Measurements from ENCODE around the gene KLK2.

The KLK2 gene

GRCh38 chr19:50851620-50852019 is 21.6 kb upstream of the KLK2 start:
- no peak for DNase-seq

GRCh38 chr19:50854636-50855410 is 18.4 kb upstream of the KLK2 start, which contains the start of gene KLK3:
Gene KLK3 (plus strand): TSS chr19:50854915. CDS start chr19:50854956, 41 bp downstream.
- no peak for DNase-seq

GRCh38 chr19:50857366-50857765 is 15.9 kb upstream of the KLK2 start:
- DNase-seq: no peak

- DNase-seq: no peak
These were observed 14.4 kb upstream of the KLK2 start for GRCh38 chr19:50858886-50859285.

- no peak for DNase-seq
These were observed 13.4 kb upstream of the KLK2 start for GRCh38 chr19:50859849-50860248.

DNA sequence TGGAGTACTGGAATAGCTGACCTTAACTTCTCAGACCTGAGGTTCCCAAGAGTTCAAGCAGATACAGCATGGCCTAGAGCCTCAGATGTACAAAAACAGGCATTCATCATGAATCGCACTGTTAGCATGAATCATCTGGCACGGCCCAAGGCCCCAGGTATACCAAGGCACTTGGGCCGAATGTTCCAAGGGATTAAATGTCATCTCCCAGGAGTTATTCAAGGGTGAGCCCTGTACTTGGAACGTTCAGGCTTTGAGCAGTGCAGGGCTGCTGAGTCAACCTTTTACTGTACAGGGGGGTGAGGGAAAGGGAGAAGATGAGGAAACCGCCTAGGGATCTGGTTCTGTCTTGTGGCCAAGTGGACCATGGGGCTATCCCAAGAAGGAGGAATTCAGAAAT is 12.2 kb upstream of the KLK2 start:
- no peak for DNase-seq

DNA sequence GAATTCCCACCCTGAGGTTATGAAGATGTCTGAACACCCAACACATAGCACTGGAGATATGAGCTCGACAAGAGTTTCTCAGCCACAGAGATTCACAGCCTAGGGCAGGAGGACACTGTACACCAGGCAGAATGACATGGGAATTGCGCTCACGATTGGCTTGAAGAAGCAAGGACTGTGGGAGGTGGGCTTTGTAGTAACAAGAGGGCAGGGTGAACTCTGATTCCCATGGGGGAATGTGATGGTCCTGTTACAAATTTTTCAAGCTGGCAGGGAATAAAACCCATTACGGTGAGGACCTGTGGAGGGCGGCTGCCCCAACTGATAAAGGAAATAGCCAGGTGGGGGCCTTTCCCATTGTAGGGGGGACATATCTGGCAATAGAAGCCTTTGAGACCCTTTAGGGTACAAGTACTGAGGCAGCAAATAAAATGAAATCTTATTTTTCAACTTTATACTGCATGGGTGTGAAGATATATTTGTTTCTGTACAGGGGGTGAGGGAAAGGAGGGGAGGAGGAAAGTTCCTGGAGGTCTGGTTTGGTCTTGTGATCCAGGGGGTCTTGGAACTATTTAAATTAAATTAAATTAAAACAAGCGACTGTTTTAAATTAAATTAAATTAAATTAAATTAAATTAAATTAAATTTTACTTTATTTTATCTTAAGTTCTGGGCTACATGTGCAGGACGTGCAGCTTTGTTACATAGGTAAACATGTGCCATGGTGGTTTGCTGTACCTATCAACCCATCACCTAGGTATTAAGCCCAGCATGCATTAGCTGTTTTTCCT is 11.5 kb upstream of the KLK2 start:
- DNase-seq: no peak

DNA sequence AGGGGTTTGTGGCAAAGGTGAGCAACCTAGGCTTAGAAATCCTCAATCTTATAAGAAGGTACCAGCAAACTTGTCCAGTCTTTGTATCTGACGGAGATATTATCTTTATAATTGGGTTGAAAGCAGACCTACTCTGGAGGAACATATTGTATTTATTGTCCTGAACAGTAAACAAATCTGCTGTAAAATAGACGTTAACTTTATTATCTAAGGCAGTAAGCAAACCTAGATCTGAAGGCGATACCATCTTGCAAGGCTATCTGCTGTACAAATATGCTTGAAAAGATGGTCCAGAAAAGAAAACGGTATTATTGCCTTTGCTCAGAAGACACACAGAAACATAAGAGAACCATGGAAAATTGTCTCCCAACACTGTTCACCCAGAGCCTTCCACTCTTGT is 3.8 kb upstream of the KLK2 start:
- no peak for DNase-seq

DNA sequence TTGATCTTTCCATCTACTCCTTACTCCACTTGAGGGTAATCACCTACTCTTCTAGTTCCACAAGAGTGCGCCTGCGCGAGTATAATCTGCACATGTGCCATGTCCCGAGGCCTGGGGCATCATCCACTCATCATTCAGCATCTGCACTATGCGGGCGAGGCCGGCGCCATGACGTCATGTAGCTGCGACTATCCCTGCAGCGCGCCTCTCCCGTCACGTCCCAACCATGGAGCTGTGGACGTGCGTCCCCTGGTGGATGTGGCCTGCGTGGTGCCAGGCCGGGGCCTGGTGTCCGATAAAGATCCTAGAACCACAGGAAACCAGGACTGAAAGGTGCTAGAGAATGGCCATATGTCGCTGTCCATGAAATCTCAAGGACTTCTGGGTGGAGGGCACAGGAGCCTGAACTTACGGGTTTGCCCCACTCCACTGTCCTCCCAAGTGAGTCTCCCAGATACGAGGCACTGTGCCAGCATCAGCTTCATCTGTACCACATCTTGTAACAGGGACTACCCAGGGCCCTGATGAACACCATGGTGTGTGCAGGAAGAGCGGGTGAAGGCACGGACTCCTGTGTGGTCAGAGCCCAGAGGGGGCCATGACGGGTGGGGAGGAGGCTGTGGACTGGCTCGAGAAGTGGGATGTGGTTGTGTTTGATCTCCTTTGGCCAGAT is 2.7 kb upstream of the KLK2 start:
- no peak for DNase-seq

GRCh38 chr19:50874211-50874610 is 972 bp downstream of the KLK2 start:
- no peak for DNase-seq

DNA sequence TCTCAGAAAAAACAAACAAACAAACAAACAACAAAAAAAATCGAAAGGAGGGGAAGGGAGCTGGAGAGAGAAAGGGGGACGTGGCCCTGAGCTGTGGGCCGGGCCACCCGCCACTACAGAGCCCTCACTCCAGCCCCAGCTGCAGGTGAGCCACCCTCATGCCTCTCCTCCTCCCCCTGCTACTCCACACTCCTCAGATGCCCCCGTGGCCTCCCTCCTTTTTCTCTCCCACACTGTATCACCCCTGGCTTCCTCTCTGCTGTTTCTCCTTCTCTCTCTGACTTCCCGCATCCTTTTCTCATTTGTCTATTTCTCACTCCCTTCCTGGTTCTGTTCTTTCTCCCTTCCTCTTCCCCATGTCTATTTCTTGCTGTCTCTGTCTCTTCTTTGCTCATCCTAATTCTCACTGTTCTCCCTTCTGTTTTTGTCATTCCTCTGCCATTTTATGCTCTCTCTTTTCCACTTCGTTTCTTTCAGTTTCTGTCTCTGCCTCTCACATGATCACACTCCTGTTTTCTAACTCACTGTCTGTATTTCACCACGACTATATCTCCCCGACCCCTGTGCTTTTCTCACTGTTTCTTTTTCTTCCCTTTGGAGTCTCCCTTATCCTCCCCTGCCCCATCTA is 2.7 kb downstream of the KLK2 start:
- DNase-seq: no peak

DNA sequence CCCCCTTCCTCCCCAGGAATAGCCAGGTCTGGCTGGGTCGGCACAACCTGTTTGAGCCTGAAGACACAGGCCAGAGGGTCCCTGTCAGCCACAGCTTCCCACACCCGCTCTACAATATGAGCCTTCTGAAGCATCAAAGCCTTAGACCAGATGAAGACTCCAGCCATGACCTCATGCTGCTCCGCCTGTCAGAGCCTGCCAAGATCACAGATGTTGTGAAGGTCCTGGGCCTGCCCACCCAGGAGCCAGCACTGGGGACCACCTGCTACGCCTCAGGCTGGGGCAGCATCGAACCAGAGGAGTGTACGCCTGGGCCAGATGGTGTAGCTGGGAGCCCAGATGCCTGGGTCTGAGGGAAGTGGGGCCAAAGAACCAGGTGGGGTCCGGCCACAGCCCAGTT is 3.2 kb downstream of the KLK2 start:
- DNase-seq: no peak

GRCh38 chr19:50877338-50877737 is 4.1 kb downstream of the KLK2 start:
- no peak for DNase-seq

- no peak for DNase-seq
These were observed 5.6 kb downstream of the KLK2 start for GRCh38 chr19:50878851-50879250.

DNA sequence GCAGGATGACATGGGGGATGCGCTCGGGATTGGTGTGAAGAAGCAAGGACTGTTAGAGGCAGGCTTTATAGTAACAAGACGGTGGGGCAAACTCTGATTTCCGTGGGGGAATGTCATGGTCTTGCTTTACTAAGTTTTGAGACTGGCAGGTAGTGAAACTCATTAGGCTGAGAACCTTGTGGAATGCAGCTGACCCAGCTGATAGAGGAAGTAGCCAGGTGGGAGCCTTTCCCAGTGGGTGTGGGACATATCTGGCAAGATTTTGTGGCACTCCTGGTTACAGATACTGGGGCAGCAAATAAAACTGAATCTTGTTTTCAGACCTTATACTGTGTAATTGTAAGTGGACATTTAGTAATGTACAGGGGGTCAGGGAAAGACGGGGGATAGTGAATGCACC is 7.0 kb downstream of the KLK2 start:
- DNase-seq: no peak

DNA sequence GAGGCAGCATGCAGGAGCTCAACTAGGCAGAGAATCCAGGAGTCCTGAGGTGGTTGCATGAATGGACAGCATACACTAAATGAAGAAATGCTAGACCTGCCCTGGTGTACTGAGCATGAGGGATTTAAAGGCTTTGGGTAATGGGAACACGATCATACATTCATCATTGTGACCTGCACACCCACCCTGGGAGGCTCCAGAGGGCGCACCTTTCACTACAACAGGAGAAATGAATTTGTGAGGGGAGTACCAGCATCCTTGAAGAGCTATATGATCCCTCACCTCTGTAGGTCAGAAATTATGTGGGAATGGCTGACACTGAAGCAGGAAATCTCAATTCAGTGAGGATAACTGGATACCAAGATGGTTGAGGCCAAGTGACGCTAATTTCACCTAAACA is 8.9 kb downstream of the KLK2 start:
- DNase-seq: no peak

GRCh38 chr19:50889638-50890037 is 16.4 kb downstream of the KLK2 start:
- DNase-seq: no peak

- no peak for DNase-seq
These were observed 17.4 kb downstream of the KLK2 start for GRCh38 chr19:50890422-50891252.

DNA sequence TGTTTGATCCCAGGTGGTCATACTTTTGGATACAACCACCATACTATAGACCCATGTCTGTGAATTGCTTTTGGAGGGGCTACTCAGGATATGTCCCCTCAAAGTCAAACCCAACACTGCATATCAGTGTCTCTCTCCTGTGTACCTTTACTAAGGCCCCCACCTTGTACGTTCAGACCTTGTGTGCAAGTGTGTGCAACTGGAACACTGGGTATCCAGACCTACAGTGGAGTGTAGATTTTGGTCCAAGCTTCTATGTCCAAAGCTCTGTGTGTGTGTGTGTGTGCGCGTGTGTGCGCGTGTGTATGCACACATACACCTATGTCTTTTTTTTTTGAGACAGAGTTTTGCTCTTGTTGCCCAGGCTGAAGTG is 18.0 kb downstream of the KLK2 start:
- no peak for DNase-seq

GRCh38 chr19:50893047-50893736 is 20.0 kb downstream of the KLK2 start:
- no peak for DNase-seq

GRCh38 chr19:50894478-50895356 is 21.5 kb downstream of the KLK2 start:
- no peak for DNase-seq
